ENCODE data around the gene TTLL1.

GRCh38 chr22:43018615-43019014 lies 70.6 kb downstream of the TTLL1 start:
- no peak for TF ChIP-seq CTCF (optimal IDR thresholded peaks at IDR 0.05 in 1 of 3, IDR thresholded peaks at IDR 0.05 in 1 of 3, conservative IDR thresholded peaks at IDR 0.05 in 1 of 3; ENCODE audit: extremely low read depth in 1 of 3, insufficient read depth in 2 of 3, low read length in 3 of 3)
- TF ChIP-seq EZH2 (IDR thresholded peaks at IDR 0.05; ENCODE audit: low read length): no peak
